Astrocyte of the spinal cord (primary cell): ENCODE results near the gene TBCA.

Source experiments
- DNase-seq: peaks from one replicate; pipeline ENCODE4 v3.0.0; 2011; ENCODE audit warnings: low read depth, low spot score
- H3K4me3 ChIP-seq: 2 replicates; pipeline ENCODE4 v1.5.1; 2011; ENCODE audit warnings: low read depth, mild to moderate bottlenecking, low read length, moderate library complexity
- CTCF ChIP-seq: IDR thresholded peaks from 2 replicates; pipeline ENCODE4 v1.5.1; 2012; ENCODE audit warnings: low read depth, mild to moderate bottlenecking, low read length, inconsistent platforms
- in situ Hi-C: cut with HindIII; loops from 2 replicates; pipeline ENCODE4 v1.10.0; 2017; ENCODE audit warnings: low sequenced_read_pairs

TBCA gene

DNA sequence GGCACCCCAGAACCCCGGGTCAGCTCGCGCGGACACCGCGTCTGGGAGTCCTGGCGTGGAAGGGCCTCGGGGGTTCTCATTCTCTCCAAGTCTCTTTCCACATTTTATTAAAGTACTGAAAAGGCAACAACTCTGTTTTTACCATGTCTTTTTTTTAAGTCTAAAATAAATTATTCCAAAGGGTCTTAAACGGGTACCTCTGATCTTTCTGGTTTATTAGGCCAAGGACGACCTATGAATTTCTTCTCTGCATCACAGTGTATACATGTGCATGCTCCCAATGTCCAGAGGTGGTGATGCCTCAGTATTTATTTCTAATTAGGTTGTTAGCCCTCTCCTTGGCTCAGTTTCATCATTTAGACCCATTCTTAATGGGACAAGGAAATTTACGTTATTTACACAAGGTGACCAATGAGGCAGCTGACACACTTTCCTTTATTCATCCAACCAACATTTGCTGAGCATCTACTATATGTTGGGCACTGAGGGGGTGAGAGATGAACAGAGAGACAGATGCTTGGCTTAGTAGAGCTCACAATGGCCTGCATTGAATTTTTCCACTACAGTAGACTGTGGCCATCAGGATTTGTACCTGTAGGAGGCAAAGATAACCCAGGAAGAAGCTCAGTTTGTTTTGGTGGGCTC lies 130.0 kb downstream of the TBCA start:
- DNase-seq: no peak
- no peak for TF ChIP-seq CTCF
- in situ Hi-C loops: no loop called here
- H3K4me3 ChIP-seq: no peak overlapping the region

DNA sequence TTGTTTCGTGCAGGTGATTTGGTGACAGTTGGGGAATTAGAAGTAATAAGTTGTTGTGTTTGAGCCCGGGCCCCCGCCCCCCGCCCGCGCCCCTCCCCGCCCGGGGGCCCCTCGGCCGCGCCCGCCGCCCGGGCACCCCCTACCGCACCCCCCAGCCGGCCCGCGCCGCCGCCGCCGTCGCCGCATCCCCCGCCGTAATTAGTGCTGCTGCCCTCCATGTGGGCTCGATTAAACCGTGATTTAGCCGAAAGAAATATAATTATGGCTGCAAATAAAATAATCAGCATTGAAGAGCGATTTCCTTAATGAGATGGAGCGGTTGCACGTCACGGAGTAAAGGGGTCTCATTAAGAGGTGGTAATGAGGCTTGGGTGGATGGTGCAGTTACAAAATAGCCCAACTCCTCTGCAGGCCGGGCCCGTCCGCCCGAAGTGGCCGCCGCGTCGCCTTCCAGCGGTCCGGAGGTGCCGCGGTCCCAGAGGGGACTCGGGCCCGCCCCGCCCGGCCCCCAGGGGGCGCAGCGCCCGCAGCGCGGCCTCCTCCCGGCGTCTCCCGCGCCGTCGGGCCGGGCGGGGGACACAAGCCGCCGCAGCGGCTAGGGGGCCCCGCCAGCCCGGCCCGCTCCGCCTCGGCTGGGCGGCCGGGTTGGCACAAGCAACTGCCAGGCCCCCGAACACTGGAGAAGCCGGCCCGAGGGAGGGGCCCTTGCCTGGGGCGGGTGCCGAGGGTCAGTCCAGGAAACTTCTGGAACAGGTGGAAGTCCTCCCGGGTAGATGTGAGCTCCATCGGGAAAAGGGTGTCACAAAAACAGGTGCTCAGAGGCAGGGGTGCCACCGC lies 130.8 kb downstream of the TBCA start:
- no peak for DNase-seq
- in situ Hi-C loops: no loop called here
- no peak for TF ChIP-seq CTCF
- H3K4me3 ChIP-seq: no peak overlapping the region

GRCh38 chr5:77644371-77645157 lies 131.6 kb downstream of the TBCA start:
- DNase-seq: no peak
- no peak for TF ChIP-seq CTCF
- H3K4me3 ChIP-seq: no peak overlapping the region
- in situ Hi-C loops: no loop called here

DNA sequence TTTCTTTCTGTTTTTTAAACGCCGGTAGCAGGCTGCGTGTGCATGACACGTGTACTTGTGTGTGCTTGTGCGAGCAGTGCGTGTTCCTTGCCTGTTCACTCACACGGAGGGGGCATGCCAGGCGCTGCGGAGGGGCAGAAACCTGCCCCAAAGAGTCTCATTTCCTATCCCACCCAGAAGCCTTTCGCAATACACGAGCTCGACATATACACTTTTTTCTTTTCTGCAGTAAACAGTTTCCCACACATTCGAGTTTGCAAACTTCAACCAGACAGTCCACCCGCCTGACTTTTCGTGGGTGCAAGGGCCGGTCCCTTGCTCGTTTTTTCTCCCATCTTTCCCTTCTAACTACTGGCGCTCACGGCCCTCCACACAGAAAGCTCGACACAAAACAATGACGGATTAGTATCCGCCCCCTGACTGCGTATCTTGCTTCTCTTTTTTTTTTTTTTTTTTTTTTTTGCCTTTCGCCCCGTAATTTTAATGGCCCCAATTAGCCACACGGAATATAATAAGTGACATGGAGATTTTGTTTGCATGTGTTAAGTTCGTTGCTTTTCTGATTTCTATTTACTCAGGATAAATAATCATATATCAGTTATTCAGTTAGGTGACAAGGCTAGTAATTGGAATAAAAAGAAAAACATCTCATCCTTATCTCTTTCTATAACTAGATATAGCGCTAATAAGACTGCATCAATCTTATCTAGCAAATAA lies 132.3 kb downstream of the TBCA start:
- TF ChIP-seq CTCF: no peak
- H3K4me3 ChIP-seq: no peak overlapping the region
- in situ Hi-C loops: no loop called here
- no peak for DNase-seq

- in situ Hi-C loops: no loop called here
- no peak for TF ChIP-seq CTCF
- no peak for DNase-seq
- H3K4me3 ChIP-seq: no peak overlapping the region
These were observed 133.1 kb downstream of the TBCA start for GRCh38 chr5:77642738-77643653.
